OCI-LY1 (cell line): ENCODE measurements around the gene SOX10.

Source experiments
- H2AFZ ChIP-seq: fragments of 200-600 bp; sonication (generic), shearing (Covaris generic); 2 replicates; pipeline ENCODE4 v1.6.0; 2014; ENCODE audit warnings: antibody characterized with exemption, mild to moderate bottlenecking, low read length
- H3F3A ChIP-seq: fragments of 200-600 bp; sonication (generic), shearing (Covaris generic); 2 replicates; pipeline ENCODE4 v1.6.0; 2014; ENCODE audit warnings: mild to moderate bottlenecking, antibody characterized with exemption, low read length, moderate library complexity; ENCODE audit not compliant: insufficient read depth
- H3K27ac ChIP-seq: fragments of 200-600 bp; sonication (generic); 2 replicates; pipeline ENCODE4 v1.5.1; 2014; ENCODE audit warnings: low read length, mixed run types, mild to moderate bottlenecking, low read depth; ENCODE audit not compliant: poor library complexity, severe bottlenecking
- H3K27me3 ChIP-seq: fragments of 200-600 bp; sonication (generic); 2 replicates; pipeline ENCODE4 v1.6.0; 2014; ENCODE audit warnings: antibody characterized with exemption, mild to moderate bottlenecking, low read length, moderate library complexity; ENCODE audit not compliant: insufficient read depth
- H3K36me3 ChIP-seq: fragments of 200-600 bp; sonication (generic); 2 replicates; pipeline ENCODE4 v1.6.1; 2014; ENCODE audit warnings: mild to moderate bottlenecking, antibody characterized with exemption, low read length, moderate library complexity, mixed read lengths; ENCODE audit not compliant: insufficient read depth
- H3K4me1 ChIP-seq: fragments of 200-600 bp; sonication (generic); 2 replicates; pipeline ENCODE4 v1.5.1; 2014; ENCODE audit warnings: mild to moderate bottlenecking, low read length, moderate library complexity; ENCODE audit not compliant: insufficient read depth, severe bottlenecking
- H3K4me2 ChIP-seq: fragments of 200-600 bp; sonication (generic), shearing (Covaris generic); 2 replicates; pipeline ENCODE4 v1.6.1; 2014; ENCODE audit warnings: low read length
- H3K4me3 ChIP-seq: fragments of 200-600 bp; sonication (generic); 2 replicates; pipeline ENCODE4 v1.5.1; 2014; ENCODE audit warnings: low read length, low read depth, mild to moderate bottlenecking, mixed read lengths; ENCODE audit not compliant: poor library complexity, severe bottlenecking
- H3K79me2 ChIP-seq: fragments of 200-600 bp; shearing (Covaris generic); 2 replicates; pipeline ENCODE4 v1.6.1; 2016; ENCODE audit warnings: mixed run types, low read length, mixed read lengths; ENCODE audit not compliant: insufficient read depth
- H3K9ac ChIP-seq: fragments of 200-600 bp; sonication (generic), shearing (Covaris generic); 2 replicates; pipeline ENCODE4 v1.6.1; 2014; ENCODE audit warnings: mild to moderate bottlenecking, low read length, mixed read lengths
- H3K9me2 ChIP-seq: fragments of 200-600 bp; sonication (generic), shearing (Covaris generic); 2 replicates; pipeline ENCODE4 v1.6.1; 2014; ENCODE audit warnings: low read depth, mild to moderate bottlenecking, low read length, mixed read lengths
- H3K9me3 ChIP-seq: fragments of 200-600 bp; shearing (Covaris generic); 2 replicates; pipeline ENCODE4 v1.6.1; 2014; ENCODE audit warnings: low read length, mixed read lengths
- H4K20me1 ChIP-seq: fragments of 200-600 bp; sonication (generic), shearing (Covaris generic); 2 replicates; pipeline ENCODE4 v1.6.0; 2016; ENCODE audit warnings: mild to moderate bottlenecking, low read length; ENCODE audit not compliant: insufficient read depth
- CTCF ChIP-seq: fragments of 200-600 bp; sonication (generic), shearing (Covaris generic); IDR thresholded peaks from 2 replicates; pipeline ENCODE4 v1.5.1; 2017; ENCODE audit warnings: mild to moderate bottlenecking, antibody characterized with exemption, low read length, moderate library complexity, mixed read lengths
- EZH2 ChIP-seq: fragments of 200-600 bp; sonication (generic), shearing (Covaris generic); IDR thresholded peaks from 2 replicates; pipeline ENCODE4 v1.8.0; 2017; ENCODE audit warnings: borderline replicate concordance, mixed run types, mild to moderate bottlenecking, antibody characterized with exemption, low read length, moderate library complexity, mixed read lengths

Gene SOX10

GRCh38 chr22:38007330-38007902 lies 23.1 kb upstream of the SOX10 start:
- Histone ChIP-seq H3K4me3 (no peak overlapping the region), H3K79me2 (no peaks in the 10 kb centered on the region), H3K27ac (no peak overlapping the region), H3K9me2 (no peaks in the 10 kb centered on the region), H3K27me3 (peaks cover 6% of the 10 kb centered on the region; the same call in 1 of the 2 replicates), H3K9ac (no peak overlapping the region), H4K20me1 (no peaks in the 10 kb centered on the region), H3K9me3 (no peaks in the 10 kb centered on the region), H3K4me2 (no peak overlapping the region), H3K4me1 (no peaks in the 10 kb centered on the region), H3F3A (no peaks in the 10 kb centered on the region), H2AFZ (no peak overlapping the region), H3K36me3 (no peaks in the 10 kb centered on the region)
- TF ChIP-seq CTCF (no peak), EZH2 (no peak)

- H2AFZ ChIP-seq: no peak overlapping the region
- no peak overlapping the region for H3K4me3 ChIP-seq
- H3K79me2 ChIP-seq: no peaks in the 10 kb centered on the region
- no peak overlapping the region for H3K27ac ChIP-seq
- H4K20me1 ChIP-seq: no peaks in the 10 kb centered on the region
- no peaks in the 10 kb centered on the region for H3K9me2 ChIP-seq
- no peak overlapping the region for H3K9ac ChIP-seq
- TF ChIP-seq CTCF (no peak), EZH2 (no peak)
- H3K27me3 ChIP-seq: peaks cover 6% of the 10 kb centered on the region; the same call in 1 of the 2 replicates
- H3K4me2 ChIP-seq: no peak overlapping the region
- H3K4me1 ChIP-seq: no peaks in the 10 kb centered on the region
- no peaks in the 10 kb centered on the region for H3F3A ChIP-seq
- H3K36me3 ChIP-seq: no peaks in the 10 kb centered on the region
- no peaks in the 10 kb centered on the region for H3K9me3 ChIP-seq
Measured at GRCh38 chr22:38006906-38007305, 22.6 kb upstream of the SOX10 start.

GRCh38 chr22:38005943-38006342 lies 21.6 kb upstream of the SOX10 start:
- Histone ChIP-seq H3K4me3 (no peak overlapping the region), H3K4me2 (no peak overlapping the region), H3K9me3 (no peaks in the 10 kb centered on the region), H3K4me1 (no peaks in the 10 kb centered on the region), H3K9me2 (no peaks in the 10 kb centered on the region), H3K79me2 (no peaks in the 10 kb centered on the region), H3K27ac (no peak overlapping the region), H3F3A (no peaks in the 10 kb centered on the region), H3K36me3 (no peaks in the 10 kb centered on the region), H3K27me3 (peaks cover 9% of the 10 kb centered on the region; the same call in 1 of the 2 replicates), H2AFZ (no peak overlapping the region), H4K20me1 (no peaks in the 10 kb centered on the region), H3K9ac (no peak overlapping the region)
- TF ChIP-seq EZH2: no peak
- no peak for TF ChIP-seq CTCF
